Renal pelvis (tissue), 4 donors: ENCODE measurements around the gene DTNB. TPM values are rescaled to one million over a fixed set of nuclear protein-coding genes. Genes with fewer than 3 reads are reported as not detected.
"Not testable (repeated sequence)": the region's sequence is repeated elsewhere in the genome, so short reads cannot be mapped to it uniquely, and the experiment has no call there.

Source experiments
- DNase-seq: peaks from one replicate; pipeline ENCODE4 v3.0.0-alpha.2; 2013
- polyA plus RNA-seq, 3 donors: library from polyadenylated mRNA; unstranded; fragments of 120-200 nt; gene quantifications; one replicate each; pipeline ENCODE4 v1.2.1, GENCODE V29; 2013; ENCODE audit not compliant: insufficient read length in 3 of 3

Gene DTNB
- polyA plus RNA-seq, 3 donors = 18.6 to 23.6 (median 21.2) TPM

- no peak for DNase-seq
These were observed 12.4 kb upstream of the DTNB start for GRCh38 chr2:25685741-25686140.

GRCh38 chr2:25684577-25685473 is 11.4 kb upstream of the DTNB start:
- DNase-seq = peak; percentile 58

DNA sequence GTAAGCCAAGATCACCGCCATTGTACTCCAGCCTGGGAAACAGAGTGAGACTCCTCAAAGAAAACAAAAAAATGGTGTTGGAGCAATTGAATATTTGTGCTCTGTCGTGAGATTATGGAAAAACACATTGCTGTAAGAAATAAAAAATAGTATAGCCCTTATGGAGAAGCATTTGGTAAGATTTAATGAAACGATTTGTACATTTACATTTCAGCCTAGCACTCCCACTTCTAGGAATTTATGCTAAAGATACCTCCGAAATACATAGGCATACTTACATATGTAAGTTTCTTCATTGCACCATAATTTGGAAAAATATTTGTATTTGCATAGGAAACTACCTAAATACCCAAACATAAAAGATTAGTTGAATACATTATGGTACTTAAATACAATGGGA is 8.7 kb upstream of the DTNB start:
- no peak for DNase-seq

DNA sequence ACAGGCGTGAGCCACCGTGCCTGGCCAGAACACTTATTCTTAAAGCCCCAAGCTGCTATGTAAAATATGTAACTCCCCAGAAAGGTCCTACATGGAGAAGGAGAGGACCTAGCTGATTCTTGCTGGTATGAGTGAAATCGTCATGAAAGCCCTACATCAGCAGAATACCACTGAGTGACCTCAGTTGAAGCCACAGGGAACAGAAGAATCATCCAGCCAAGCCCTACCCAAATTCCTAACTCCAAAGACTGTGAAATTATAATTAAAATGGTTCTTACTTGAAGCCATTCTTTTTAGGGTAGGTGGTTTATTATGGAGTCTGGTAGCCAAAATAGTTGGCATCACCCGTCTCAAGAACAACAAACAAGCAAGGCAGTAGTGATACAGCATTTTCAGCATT is 4.5 kb upstream of the DTNB start:
- no peak for DNase-seq

DNA sequence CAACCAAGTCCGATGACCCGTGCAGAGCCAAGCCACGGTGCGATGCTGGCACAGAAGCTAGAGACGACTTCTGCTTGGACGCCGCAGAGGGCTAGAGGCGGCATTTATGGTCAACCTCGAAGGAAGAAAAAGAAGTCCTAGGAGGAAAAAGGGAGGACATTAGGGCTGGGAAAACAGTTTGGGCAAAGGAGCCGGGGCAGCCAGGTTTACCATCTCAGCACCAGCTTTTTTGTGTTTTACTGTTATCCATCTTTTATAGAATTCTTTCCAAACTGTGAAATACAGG is 643 bp upstream of the DTNB start:
- no peak for DNase-seq

DNA sequence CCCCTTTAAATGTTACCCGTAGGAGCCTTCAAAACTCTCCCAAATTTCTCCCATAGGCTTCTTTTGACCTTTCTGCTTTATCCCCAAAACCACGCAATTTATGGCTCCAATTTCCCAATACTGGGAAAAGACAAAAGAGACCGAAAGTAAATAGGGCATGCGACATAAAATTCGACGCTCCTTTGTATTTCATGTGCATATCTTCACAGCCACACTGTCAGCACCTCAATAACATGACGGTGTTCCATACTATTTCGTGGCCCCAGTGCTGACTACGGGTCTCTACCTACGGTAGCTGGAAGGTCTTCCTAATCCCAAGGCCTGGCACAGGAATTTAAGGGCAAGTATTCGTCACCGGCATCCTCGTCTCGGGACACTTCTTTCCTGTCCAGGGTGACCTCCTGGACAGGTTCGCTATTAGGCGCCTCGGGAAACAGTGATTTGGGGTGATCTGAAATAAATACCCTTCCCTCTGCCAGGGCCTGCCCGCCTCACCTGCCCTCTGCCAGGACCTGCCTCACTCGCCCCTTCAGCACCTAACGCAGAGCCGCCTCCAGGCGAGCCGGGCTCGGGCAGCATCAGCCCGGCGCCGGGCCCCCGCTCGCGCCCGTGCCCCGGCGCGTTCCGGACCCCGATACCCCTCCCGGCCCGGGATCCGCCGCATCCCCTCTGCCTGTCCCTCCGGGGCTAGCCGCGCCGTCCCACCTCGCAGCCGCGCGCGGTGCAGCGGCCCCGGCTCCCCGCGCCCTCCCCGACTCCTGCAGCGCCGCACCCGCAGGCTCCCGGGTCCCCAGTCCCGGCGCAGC is 680 bp downstream of the DTNB start:
- peak; percentile 57 for DNase-seq

DNA sequence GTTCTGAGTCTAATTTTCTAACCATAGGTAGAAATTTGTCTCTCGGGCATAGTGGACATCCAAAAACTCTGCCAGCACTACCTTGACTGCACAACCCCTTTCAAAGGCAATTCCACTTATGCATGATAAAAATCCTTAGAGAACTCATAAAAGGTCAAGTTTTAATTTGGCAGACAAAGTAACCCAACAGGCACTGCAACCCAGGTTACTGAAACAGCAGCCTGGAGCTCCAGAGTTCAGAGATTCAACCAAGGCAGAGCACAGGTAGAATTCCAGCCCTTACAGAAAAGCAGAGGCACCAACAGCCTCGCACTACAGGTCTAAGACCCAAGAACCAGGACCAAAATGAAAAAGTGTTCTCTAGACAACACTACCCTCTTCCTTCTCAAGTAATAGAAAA is 1.8 kb downstream of the DTNB start:
- DNase-seq = no peak

DNA sequence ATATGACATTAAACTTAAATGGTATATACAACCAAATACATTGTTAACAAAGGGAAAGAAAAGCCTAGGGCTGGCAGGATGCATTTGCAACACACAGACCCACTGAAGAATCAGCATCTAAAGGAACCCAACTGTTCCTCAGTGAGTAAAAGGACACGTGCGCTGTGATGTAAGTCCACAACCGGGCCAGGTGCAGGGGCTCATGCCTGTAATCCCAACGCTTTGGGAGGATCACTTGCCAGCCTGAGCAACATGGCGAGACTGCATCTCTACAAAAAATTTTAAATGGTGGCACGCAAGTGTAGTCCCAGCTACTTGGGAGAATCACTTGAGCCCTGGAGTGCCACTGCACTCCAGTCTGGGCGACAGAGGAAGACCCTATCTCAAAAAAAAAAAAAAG is 3.9 kb downstream of the DTNB start:
- DNase-seq = no peak

GRCh38 chr2:25666218-25666617 is 7.2 kb downstream of the DTNB start:
- DNase-seq = no peak

DNA sequence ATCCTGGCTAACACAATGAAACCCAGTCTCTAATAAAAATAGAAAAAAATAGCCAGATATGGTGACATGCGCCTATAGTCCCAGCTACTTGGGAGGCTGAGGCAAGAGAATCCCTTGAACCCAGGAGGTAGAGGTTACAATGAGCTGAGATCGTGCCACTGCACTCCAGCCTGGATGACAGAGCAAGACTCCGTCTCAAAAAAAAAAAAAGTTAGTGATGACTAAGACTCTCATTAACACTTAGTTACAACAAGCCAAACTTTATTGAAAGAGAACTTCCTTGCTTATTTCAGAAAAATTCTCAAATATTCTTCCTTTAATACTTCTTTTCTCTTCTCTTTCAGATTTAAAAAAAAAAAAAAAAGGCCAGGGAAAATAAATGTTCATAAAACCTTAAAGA is 7.9 kb downstream of the DTNB start:
- DNase-seq = not testable (repeated sequence)

DNA sequence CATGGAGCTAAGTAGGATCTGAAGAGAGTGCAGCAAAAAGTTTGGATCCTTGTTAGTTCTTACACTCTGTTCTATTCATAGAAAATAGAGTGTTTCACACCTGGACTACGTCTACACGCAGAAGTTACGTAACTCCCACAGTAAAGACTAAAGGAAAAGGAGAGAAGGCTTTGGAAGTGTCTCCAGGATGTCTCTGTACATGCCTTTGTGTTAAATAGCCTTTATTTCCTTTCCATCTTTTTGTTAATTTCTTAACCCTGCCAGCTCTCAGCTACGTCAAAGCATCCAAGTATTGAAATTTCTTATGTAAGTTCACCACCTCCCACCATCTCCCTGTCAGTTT is 8.4 kb downstream of the DTNB start:
- no peak for DNase-seq

GRCh38 chr2:25664183-25664964 is 9.0 kb downstream of the DTNB start:
- peak; percentile 83 for DNase-seq

DNA sequence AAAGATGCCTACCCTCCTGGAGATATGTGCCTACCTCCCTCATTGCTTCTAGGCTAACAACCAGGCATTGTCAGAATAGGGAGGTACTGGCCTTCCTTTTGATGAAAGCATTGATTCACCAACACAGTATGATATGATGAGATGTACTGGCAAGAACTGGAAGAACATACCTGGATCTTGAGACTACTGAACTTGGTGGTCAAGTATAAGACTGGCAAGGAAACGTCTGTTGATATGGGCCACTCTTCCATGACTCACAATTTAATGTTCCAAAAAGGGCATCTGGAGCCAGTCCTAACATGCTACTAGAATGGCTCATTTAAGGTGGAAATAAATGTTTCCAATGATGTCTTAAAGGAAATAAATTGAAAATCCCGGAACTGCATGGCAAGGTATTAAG is 18.1 kb downstream of the DTNB start:
- no peak for DNase-seq

DNA sequence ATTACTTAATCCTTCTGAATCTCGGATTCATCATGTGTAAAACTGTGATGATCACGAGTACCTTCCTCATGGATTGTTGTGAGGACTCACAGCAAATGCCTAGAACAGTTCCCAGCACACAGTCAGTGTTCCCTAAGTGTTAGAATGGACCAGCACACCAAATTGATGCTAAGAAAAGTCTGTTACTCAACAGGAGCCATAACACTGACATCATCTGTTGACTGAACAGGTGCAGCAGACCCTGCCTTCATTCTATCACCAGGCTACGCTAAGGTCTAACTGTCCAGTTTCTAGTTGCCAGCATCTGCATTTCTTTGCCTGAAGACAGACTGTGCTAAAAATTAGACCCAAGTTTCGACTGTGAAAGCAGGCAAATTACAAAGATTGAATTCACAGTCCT is 18.6 kb downstream of the DTNB start:
- DNase-seq = no peak

DNA sequence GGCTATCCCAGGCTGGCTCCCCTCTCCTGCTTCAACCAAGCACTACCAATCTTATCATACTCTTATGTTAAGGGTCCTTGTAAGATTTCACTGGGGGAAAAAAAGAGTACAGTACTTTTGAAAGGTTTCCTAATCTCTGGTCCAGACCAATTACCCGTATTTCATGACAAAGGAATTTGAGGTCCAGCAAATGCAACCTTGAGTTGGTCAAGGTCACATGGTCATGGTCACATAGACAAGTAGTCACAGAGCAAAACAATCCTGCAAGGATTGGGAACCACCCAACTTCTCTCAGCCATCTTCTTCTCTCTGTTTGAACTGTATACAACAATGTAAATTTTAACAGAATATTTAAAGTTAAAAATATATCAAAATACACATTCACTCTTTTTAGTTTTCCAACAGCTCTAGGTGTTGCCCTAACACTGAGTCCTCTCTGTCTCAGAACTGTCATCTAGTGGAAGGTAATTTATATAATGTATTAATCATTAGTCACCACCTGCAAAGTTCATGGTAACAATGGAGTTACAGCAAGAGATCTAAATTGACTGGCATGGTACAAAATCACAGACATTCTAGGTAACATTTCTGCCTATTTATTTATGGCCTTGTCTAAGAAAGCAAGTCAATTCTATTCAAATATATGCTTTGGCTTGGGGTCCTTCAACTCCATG is 21.5 kb downstream of the DTNB start:
- no peak for DNase-seq

DNA sequence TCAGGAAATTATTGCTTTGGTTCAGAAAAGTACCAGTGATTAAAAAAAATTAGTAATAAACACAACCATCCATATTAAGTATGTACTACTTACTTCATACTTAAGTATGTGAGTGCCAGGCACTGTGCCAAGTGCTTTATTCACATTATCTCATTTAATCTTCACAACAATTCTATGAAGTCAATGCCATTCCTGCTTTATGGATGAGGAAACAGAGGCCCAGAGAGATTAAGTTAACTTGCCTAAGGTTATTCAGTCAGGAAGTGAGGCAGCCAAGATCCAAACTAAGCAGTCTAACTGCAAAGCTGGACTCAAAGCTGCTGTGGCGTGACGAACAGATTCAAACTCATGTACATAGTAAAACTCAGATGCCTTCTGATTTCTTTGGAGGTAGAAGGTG is 22.3 kb downstream of the DTNB start:
- DNase-seq = no peak

- no peak for DNase-seq
These were observed 23.1 kb downstream of the DTNB start for GRCh38 chr2:25650256-25650655.

- DNase-seq = no peak
These were observed 23.6 kb downstream of the DTNB start for GRCh38 chr2:25649786-25650185.

GRCh38 chr2:25642298-25642697 is 31.1 kb downstream of the DTNB start:
- DNase-seq = no peak

DNA sequence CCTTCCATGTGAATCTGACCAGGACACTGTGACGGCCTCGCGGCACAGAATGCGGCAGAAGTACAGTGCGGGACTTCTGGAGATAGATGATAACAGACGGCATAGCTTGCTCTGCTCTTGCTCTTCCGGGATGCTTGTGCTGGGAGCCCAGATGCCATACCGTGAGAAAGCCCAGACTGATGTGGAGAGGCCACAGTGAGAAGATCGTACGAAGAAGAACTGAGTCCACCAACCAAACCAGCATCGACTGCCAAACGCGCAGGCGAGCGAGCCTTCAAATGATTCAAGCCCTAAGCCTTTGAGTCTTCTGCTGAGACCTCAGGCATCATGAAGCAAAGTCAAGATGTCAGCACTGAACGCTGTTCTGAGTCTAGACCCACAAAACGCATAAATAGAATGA is 33.7 kb downstream of the DTNB start:
- no peak for DNase-seq

DNA sequence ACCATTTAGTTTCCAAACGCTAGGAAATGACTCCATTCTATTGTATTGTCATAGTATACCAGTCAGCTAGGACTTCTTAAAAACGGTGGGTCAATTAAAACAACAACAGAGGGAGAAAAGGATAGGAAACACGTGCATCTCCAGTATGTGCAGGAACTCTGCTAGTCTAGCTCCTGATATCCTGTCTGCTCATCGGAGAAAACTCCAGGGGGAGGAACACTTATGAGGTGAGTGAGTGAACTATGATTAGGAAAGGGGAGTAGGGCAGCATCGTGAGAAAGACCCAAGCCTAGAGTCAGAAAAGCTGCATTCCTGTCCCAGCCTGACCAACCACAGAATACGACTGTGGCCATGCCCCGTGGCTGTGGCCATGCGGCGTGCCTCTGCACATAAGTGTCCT is 34.2 kb downstream of the DTNB start:
- no peak for DNase-seq

DNA sequence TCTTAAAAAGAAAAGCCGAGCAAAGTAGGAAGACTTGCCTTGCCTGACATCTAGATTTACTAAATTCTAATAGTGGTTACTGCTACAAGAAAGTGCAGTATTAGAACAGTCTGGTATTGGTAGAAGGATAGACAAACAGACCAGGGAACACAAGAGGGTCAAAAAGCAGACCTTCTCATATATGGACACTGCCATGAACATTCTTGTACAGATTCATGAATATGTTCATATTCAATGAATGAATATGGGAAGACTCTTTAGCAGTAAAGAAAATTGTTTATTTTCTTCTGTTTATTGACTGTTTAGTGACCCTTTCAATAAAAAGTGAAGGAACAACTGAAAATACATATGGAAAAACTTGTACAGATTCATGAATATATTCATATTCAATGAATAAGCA is 37.6 kb downstream of the DTNB start:
- no peak for DNase-seq
